ENCODE data around the gene PNMA6F. TPM values are rescaled to one million over a fixed set of nuclear protein-coding genes. Genes with fewer than 3 reads are reported as not detected.
"Not testable (repeated sequence)": the region's sequence is repeated elsewhere in the genome, so short reads cannot be mapped to it uniquely, and the experiment has no call there.

PNMA6F gene
- total RNA-seq, 1 experiment from 2014 or later = not detected

DNA sequence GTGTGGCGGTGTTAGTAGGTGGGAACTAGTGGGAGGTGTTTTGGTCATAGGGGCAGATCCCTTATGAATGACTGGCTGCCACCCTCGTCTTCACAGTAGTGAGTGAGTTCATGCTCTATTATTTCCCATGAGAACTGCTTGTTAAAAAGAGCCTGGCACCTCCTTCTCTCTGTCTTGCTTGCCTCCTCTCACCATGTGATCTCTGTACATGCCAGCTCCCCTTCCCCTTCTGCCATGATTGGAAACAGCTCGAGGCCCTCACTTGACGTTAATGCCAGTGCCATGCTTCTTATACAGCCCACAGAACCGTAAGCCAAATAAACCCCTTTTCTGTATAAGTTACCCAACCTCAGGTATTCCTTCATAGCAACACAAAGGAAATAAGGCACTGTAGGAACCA lies 21.7 kb downstream of the PNMA6F start:
- H3K4me1 Mint-ChIP-seq (ENCODE audit: low read depth, unreplicated experiment) = no peaks in the 10 kb centered on the region
- no peaks in the 10 kb centered on the region for H3K36me3 Mint-ChIP-seq (ENCODE audit: insufficient read depth, unreplicated experiment)
- no TSS peak for BruUV-seq (replicated peaks)
- H3K27ac Mint-ChIP-seq (ENCODE audit: unreplicated experiment) = no peak overlapping the region
- intact Hi-C loops (cut with micrococcal nuclease; ENCODE audit: unreplicated experiment) = no loop called here
- CTCF ChIA-PET = no interaction called here
- peaks cover 100% of the 10 kb centered on the region for H3K27me3 Mint-ChIP-seq (ENCODE audit: unreplicated experiment)
- TF ChIP-seq, protein P1, sequence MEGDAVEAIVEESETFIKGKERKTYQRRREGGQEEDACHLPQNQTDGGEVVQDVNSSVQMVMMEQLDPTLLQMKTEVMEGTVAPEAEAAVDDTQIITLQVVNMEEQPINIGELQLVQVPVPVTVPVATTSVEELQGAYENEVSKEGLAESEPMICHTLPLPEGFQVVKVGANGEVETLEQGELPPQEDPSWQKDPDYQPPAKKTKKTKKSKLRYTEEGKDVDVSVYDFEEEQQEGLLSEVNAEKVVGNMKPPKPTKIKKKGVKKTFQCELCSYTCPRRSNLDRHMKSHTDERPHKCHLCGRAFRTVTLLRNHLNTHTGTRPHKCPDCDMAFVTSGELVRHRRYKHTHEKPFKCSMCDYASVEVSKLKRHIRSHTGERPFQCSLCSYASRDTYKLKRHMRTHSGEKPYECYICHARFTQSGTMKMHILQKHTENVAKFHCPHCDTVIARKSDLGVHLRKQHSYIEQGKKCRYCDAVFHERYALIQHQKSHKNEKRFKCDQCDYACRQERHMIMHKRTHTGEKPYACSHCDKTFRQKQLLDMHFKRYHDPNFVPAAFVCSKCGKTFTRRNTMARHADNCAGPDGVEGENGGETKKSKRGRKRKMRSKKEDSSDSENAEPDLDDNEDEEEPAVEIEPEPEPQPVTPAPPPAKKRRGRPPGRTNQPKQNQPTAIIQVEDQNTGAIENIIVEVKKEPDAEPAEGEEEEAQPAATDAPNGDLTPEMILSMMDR (IDR thresholded peaks at IDR 0.05; ENCODE audit: unreplicated experiment) = no peak
- no peak overlapping the region for H3K4me3 Mint-ChIP-seq (ENCODE audit: low read depth, unreplicated experiment)
- no peaks in the 10 kb centered on the region for H3K9me3 Mint-ChIP-seq (ENCODE audit: low read depth, unreplicated experiment)
- no peak for DNase-seq

DNA sequence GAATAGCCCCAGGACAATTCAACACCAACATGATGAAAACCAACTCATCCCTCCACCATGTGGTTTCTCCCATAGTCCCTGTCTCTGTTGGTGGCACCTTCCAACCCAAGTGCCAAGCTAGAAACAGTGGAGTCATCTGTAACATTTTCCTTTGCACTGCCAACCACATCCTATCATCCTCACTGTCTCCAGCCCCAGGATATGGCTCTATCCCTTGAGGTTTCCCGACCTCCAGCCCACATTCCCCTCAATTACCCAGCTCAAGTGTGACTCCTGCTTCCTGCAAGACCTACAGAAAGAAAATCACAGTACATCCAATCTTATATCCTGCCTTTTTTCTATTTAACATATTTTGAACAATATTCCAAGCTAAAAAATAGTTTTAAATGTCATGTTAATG lies 24.2 kb downstream of the PNMA6F start:
- CTCF ChIA-PET = no interaction called here
- H3K9me3 Mint-ChIP-seq (ENCODE audit: low read depth, unreplicated experiment) = no peaks in the 10 kb centered on the region

DNA sequence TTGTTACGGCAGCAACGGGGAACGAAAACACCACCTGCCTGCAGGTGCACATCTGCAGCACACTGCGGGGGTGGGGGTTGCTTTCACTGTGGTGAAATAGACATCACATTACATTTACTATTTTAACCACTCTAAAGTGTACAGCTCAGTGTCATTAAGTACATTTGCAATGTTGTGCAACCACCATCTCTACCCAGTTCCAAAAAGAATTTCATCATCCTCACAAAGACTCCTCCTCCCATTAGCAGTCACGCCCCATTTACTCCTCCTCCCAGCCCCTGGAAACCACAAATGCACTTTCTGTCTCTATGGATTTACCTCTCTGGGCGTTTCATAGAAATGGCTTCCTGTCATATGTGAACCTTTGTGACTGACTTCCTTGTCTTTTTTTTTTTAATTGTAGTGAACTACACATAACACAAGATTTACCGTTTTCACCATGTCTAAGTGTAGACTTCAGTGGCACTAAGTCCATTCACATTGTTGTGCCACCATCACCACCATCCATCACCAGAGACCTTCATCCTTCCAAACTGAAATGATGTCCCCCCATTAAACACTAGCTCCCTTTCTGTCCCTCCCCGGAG lies 28.0 kb downstream of the PNMA6F start:
- H3K27ac Mint-ChIP-seq (ENCODE audit: unreplicated experiment); H3K4me3 Mint-ChIP-seq (ENCODE audit: low read depth, unreplicated experiment); DNase-seq; intact Hi-C loops (cut with micrococcal nuclease; ENCODE audit: unreplicated experiment); CTCF ChIA-PET; H3K9me3 Mint-ChIP-seq (ENCODE audit: low read depth, unreplicated experiment); H3K36me3 Mint-ChIP-seq (ENCODE audit: insufficient read depth, unreplicated experiment); H3K4me1 Mint-ChIP-seq (ENCODE audit: low read depth, unreplicated experiment); BruUV-seq (replicated peaks): not testable (repeated sequence)
- peaks cover 52% of the 10 kb centered on the region for H3K27me3 Mint-ChIP-seq (ENCODE audit: unreplicated experiment)

More for the DNA sequence above, 24.2 kb downstream of the PNMA6F start:
- Mint-ChIP-seq H3K4me3 (ENCODE audit: low read depth, unreplicated experiment) (no peak overlapping the region), H3K36me3 (ENCODE audit: insufficient read depth, unreplicated experiment) (no peaks in the 10 kb centered on the region), H3K4me1 (ENCODE audit: low read depth, unreplicated experiment) (no peaks in the 10 kb centered on the region), H3K27ac (ENCODE audit: unreplicated experiment) (no peak overlapping the region), H3K27me3 (ENCODE audit: unreplicated experiment) (peaks cover 90% of the 10 kb centered on the region)
- BruUV-seq (replicated peaks) = no TSS peak
- intact Hi-C loops (cut with micrococcal nuclease; ENCODE audit: unreplicated experiment) = no loop called here
- TF ChIP-seq, protein P1 (IDR thresholded peaks at IDR 0.05; ENCODE audit: unreplicated experiment) = no peak
- DNase-seq = no peak

DNA sequence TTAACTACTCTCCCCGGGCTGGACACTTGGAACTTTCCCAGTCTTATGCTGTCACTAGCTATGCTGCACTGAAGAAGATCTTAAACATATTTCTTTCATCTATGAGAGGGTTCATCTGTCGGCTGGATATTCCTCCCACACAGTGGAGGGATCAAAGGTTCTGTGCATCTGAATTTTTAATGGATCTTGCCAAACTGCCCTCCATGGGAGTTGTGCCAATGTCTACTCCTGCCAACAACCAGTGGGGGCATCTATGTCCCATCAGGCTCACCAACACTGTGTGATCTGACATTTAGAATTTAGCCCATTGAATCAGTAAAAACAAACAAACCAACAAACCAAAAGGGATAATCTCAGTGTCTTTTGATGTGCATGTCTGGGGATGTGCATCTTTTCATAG lies 32.8 kb downstream of the PNMA6F start:
- H3K4me1 Mint-ChIP-seq (ENCODE audit: low read depth, unreplicated experiment); CTCF ChIA-PET; H3K27me3 Mint-ChIP-seq (ENCODE audit: unreplicated experiment); H3K27ac Mint-ChIP-seq (ENCODE audit: unreplicated experiment); intact Hi-C loops (cut with micrococcal nuclease; ENCODE audit: unreplicated experiment); H3K4me3 Mint-ChIP-seq (ENCODE audit: low read depth, unreplicated experiment); BruUV-seq (replicated peaks); DNase-seq; H3K36me3 Mint-ChIP-seq (ENCODE audit: insufficient read depth, unreplicated experiment); H3K9me3 Mint-ChIP-seq (ENCODE audit: low read depth, unreplicated experiment): not testable (repeated sequence)

DNA sequence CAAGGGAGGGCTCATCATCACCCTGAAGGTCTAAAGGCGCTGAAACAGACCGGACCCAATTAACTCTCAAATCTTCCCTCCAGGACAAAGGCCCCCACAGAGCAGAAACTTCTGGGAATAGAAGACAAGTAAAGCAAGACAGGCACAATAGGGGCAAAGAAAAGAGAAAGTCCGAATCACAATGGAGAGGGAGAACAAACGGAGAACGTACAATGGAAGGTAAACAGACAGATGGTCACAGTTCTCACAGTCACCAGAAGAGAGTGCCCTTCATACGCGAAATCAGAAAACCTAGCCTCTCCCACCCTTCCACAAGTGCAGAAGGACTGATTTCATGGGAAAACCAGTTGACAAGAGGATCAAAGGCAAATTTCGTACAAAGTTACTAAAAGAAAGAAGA lies 35.9 kb downstream of the PNMA6F start:
- H3K4me1 Mint-ChIP-seq (ENCODE audit: low read depth, unreplicated experiment); H3K36me3 Mint-ChIP-seq (ENCODE audit: insufficient read depth, unreplicated experiment); DNase-seq; H3K27me3 Mint-ChIP-seq (ENCODE audit: unreplicated experiment); H3K4me3 Mint-ChIP-seq (ENCODE audit: low read depth, unreplicated experiment); H3K9me3 Mint-ChIP-seq (ENCODE audit: low read depth, unreplicated experiment); H3K27ac Mint-ChIP-seq (ENCODE audit: unreplicated experiment); intact Hi-C loops (cut with micrococcal nuclease; ENCODE audit: unreplicated experiment); CTCF ChIA-PET; BruUV-seq (replicated peaks): not testable (repeated sequence)

DNA sequence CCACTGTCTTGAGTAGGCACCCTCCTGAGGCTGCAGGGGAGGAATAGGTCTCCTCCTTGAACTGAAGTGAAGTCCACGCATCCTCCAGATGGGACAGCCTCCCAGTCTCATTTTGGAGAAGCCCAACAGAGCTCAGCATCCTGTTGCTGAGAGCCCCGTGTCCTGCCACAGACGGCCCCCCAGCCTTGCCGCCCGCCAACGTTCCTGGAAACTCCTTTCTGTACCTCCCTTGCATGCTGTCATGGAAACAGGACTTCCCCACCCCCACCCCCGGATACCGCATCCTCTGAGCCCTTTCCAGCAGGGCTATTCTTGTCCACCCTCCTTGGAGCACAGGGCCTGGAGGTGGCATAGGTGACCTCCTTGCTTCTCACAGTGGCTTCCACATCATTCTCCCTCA lies 37.6 kb downstream of the PNMA6F start:
- H3K27ac Mint-ChIP-seq (ENCODE audit: unreplicated experiment); H3K4me3 Mint-ChIP-seq (ENCODE audit: low read depth, unreplicated experiment); BruUV-seq (replicated peaks); intact Hi-C loops (cut with micrococcal nuclease; ENCODE audit: unreplicated experiment); H3K9me3 Mint-ChIP-seq (ENCODE audit: low read depth, unreplicated experiment); CTCF ChIA-PET; H3K36me3 Mint-ChIP-seq (ENCODE audit: insufficient read depth, unreplicated experiment); H3K4me1 Mint-ChIP-seq (ENCODE audit: low read depth, unreplicated experiment); DNase-seq; H3K27me3 Mint-ChIP-seq (ENCODE audit: unreplicated experiment): not testable (repeated sequence)

DNA sequence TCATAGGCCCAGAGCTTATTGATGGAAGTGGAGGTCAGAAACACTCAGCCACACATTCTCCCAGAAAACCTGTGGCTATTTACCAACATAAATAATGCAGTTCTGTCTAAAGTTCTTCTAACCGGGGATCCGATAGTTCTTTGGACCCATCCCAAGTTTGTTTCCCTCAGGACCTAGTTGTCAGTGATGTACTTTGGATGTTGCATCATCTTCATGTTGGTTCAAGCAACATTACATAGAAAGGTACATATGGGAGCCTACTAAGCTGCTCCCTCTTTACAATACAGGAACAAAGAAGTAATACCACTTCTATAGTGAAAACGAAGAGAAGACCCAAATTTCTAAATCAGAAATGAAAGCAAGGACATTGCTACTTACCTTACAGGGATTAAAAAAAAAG lies 39.8 kb downstream of the PNMA6F start:
- H3K27ac Mint-ChIP-seq (ENCODE audit: unreplicated experiment); H3K4me1 Mint-ChIP-seq (ENCODE audit: low read depth, unreplicated experiment); H3K4me3 Mint-ChIP-seq (ENCODE audit: low read depth, unreplicated experiment); H3K9me3 Mint-ChIP-seq (ENCODE audit: low read depth, unreplicated experiment); H3K36me3 Mint-ChIP-seq (ENCODE audit: insufficient read depth, unreplicated experiment); CTCF ChIA-PET; BruUV-seq (replicated peaks); H3K27me3 Mint-ChIP-seq (ENCODE audit: unreplicated experiment); DNase-seq; intact Hi-C loops (cut with micrococcal nuclease; ENCODE audit: unreplicated experiment): not testable (repeated sequence)

DNA sequence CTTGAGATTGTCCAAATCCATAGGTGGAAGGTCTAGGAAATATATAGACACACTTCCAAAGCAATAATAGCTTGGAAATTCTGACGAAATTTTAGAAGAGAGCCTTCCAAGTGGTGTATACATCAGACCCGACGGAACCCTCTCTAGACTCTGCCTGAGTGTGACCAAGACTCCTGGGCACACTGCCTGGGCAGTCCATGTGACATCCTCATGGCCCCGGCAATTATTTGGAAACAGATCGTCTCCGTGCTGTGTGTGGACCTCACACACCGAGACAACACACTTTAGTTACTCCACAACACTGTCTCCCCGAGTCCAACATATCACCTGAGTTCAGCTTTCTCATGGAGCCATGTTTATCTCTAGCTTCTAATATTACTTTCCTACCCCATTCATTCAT lies 42.3 kb downstream of the PNMA6F start:
- intact Hi-C loops (cut with micrococcal nuclease; ENCODE audit: unreplicated experiment); CTCF ChIA-PET; H3K4me1 Mint-ChIP-seq (ENCODE audit: low read depth, unreplicated experiment); H3K27me3 Mint-ChIP-seq (ENCODE audit: unreplicated experiment); H3K27ac Mint-ChIP-seq (ENCODE audit: unreplicated experiment); H3K4me3 Mint-ChIP-seq (ENCODE audit: low read depth, unreplicated experiment); DNase-seq; H3K36me3 Mint-ChIP-seq (ENCODE audit: insufficient read depth, unreplicated experiment); H3K9me3 Mint-ChIP-seq (ENCODE audit: low read depth, unreplicated experiment); BruUV-seq (replicated peaks): not testable (repeated sequence)

DNA sequence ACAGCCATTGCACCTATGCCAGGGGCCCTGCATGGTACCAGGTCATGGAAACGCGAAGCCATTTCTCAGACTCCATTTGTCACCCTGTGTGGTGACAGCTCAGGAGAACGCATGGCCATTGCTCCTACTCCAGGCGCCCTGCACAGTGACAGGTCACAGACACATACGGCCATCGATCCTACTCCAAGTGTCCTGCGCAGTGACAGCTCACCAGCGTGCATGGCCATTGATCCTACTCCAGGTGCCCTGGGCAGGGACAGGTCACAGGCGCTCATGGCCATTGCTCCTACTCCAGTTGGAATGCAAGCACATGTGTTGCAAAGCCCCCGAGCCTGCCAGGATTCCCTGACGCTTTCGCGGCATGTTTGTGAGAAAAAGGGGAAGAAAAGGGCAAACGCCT lies 45.5 kb downstream of the PNMA6F start:
- H3K9me3 Mint-ChIP-seq (ENCODE audit: low read depth, unreplicated experiment); intact Hi-C loops (cut with micrococcal nuclease; ENCODE audit: unreplicated experiment); BruUV-seq (replicated peaks); H3K27me3 Mint-ChIP-seq (ENCODE audit: unreplicated experiment); CTCF ChIA-PET; H3K36me3 Mint-ChIP-seq (ENCODE audit: insufficient read depth, unreplicated experiment); H3K4me1 Mint-ChIP-seq (ENCODE audit: low read depth, unreplicated experiment); H3K27ac Mint-ChIP-seq (ENCODE audit: unreplicated experiment); H3K4me3 Mint-ChIP-seq (ENCODE audit: low read depth, unreplicated experiment); DNase-seq: not testable (repeated sequence)

All from Calu3 (cell line).